Brain microvascular endothelial cell (primary cell): ENCODE measurements around the gene PRKCB.

Experiments
- DNase-seq: peaks from one replicate; pipeline ENCODE4 v3.0.0-alpha.2; 2020
- H3K27ac ChIP-seq: fragments of 250-450 bp; sonication (Bioruptor Pico); 2 replicates; pipeline ENCODE4 v1.5.1; 2020; ENCODE audit warnings: mild to moderate bottlenecking, moderate library complexity
- H3K27me3 ChIP-seq: fragments of 250-450 bp; sonication (Bioruptor Pico); replicated peaks from 2 replicates; pipeline ENCODE4 v1.5.1; 2020; ENCODE audit warnings: mild to moderate bottlenecking
- H3K36me3 ChIP-seq: fragments of 250-450 bp; sonication (Bioruptor Pico); replicated peaks from 2 replicates; pipeline ENCODE4 v1.5.1; 2020; ENCODE audit warnings: mild to moderate bottlenecking
- H3K4me3 ChIP-seq: 2 replicates; pipeline ENCODE4 v1.5.1; 2011; ENCODE audit warnings: low read depth, mild to moderate bottlenecking, control low read depth, low read length, moderate library complexity
- CTCF ChIP-seq: IDR thresholded peaks from 2 replicates; pipeline ENCODE4 v1.5.1; 2011; ENCODE audit warnings: low read depth, mild to moderate bottlenecking, moderate library complexity, low read length, control low read depth, inconsistent platforms; ENCODE audit errors: missing control alignments
- in situ Hi-C: cut with HindIII; loops from 2 replicates; pipeline ENCODE4 v1.10.0; 2017; ENCODE audit warnings: low sequenced_read_pairs, low pct_ligation_motif_present

PRKCB gene

GRCh38 chr16:23941963-23942564 is 106.3 kb downstream of the PRKCB start:
- H3K4me3 ChIP-seq, result no peak overlapping the region
- H3K36me3 ChIP-seq, result no peaks in the 10 kb centered on the region
- TF ChIP-seq CTCF, result no peak
- H3K27me3 ChIP-seq, result no peaks in the 10 kb centered on the region
- in situ Hi-C loops, result no loop called here
- DNase-seq, result no peak
- H3K27ac ChIP-seq, result no peak overlapping the region

GRCh38 chr16:23943604-23944003 is 107.8 kb downstream of the PRKCB start:
- DNase-seq, result no peak
- Histone ChIP-seq H3K36me3 (no peaks in the 10 kb centered on the region), H3K27ac (no peak overlapping the region), H3K4me3 (no peak overlapping the region), H3K27me3 (no peaks in the 10 kb centered on the region)
- in situ Hi-C loops, result no loop called here
- no peak for TF ChIP-seq CTCF

GRCh38 chr16:23944381-23944780 is 108.6 kb downstream of the PRKCB start:
- TF ChIP-seq CTCF, result no peak

GRCh38 chr16:23945243-23945642 is 109.5 kb downstream of the PRKCB start:
- no peak overlapping the region for H3K4me3 ChIP-seq
- no peaks in the 10 kb centered on the region for H3K36me3 ChIP-seq
- H3K27ac ChIP-seq, result no peak overlapping the region
- in situ Hi-C loops, result no loop called here
- DNase-seq, result no peak
- no peaks in the 10 kb centered on the region for H3K27me3 ChIP-seq
- no peak for TF ChIP-seq CTCF

More at GRCh38 chr16:23944381-23944780, 108.6 kb downstream of the PRKCB start:
- Histone ChIP-seq H3K4me3 (no peak overlapping the region), H3K27ac (no peak overlapping the region), H3K27me3 (no peaks in the 10 kb centered on the region), H3K36me3 (no peaks in the 10 kb centered on the region)
- in situ Hi-C loops, result no loop called here
- DNase-seq, result no peak

GRCh38 chr16:23947838-23948237 is 112.1 kb downstream of the PRKCB start:
- TF ChIP-seq CTCF, result no peak
- DNase-seq, result no peak
- no peaks in the 10 kb centered on the region for H3K36me3 ChIP-seq
- in situ Hi-C loops, result no loop called here
- no peak overlapping the region for H3K27ac ChIP-seq
- H3K27me3 ChIP-seq, result no peaks in the 10 kb centered on the region
- no peak overlapping the region for H3K4me3 ChIP-seq

GRCh38 chr16:23948949-23949411 is 113.2 kb downstream of the PRKCB start:
- Histone ChIP-seq H3K27me3 (no peaks in the 10 kb centered on the region), H3K27ac (no peak overlapping the region), H3K36me3 (no peaks in the 10 kb centered on the region), H3K4me3 (no peak overlapping the region)
- TF ChIP-seq CTCF, result no peak
- DNase-seq, result no peak
- in situ Hi-C loops, result no loop called here
